A549 (cell line): ENCODE results near the gene TFB2M. TPM values are rescaled to one million over a fixed set of nuclear protein-coding genes. Genes with fewer than 3 reads are reported as not detected.

Experiments
- polyA plus RNA-seq, 4 experiments: library from polyadenylated mRNA; depleted of rRNA in 3 of 4; stranded (reverse); fragments of >200 nt; fragmentation: RNase III in 1 of 4; extraction: RNeasy Plus Mini Kit Qiagen cat#74134 plus additional on column Dnase treatment in 1 of 4; gene quantifications; 2 replicates in 3 of 4; 3 replicates in 1 of 4; pipeline ENCODE4 v1.2.3, GENCODE V29; 2011 to 2017
- small RNA-seq, 6 experiments: library from RNA; depleted of rRNA; stranded (forward); fragments of <200 nt; gene quantifications; one replicate each; pipeline ENCODE3, GENCODE V24; 2012

TFB2M gene
- polyA plus RNA-seq, 2 of the 4 experiments (the other 2 are of a cell fraction) = 27.7 to 59.9 TPM

Small RNA genes within 50 kb of the gene (small RNA-seq; reads per million reads assigned to genes)
- 0 reads per million in 6 experiments for gene AL356583.2

Other genes with a start within 250 kb of the TFB2M start
- 31.3 and 35.2 TPM in 2 replicates for gene SMYD3, start 59.0 kb downstream of the TFB2M start, polyA plus RNA-seq (2011; rRNA removed)
- 16.7 to 18.7 TPM (median 18.2 TPM) in 3 replicates for gene SMYD3, start 59.0 kb downstream of the TFB2M start, polyA plus RNA-seq (2017; fragmentation: RNase III; extraction: RNeasy Plus Mini Kit Qiagen cat#74134 plus additional on column Dnase treatment)
- 19.8 and 23.0 TPM in 2 replicates for gene CNST, start 195 bp upstream of the TFB2M start, polyA plus RNA-seq (2011; rRNA removed)
- 7.3 to 7.9 TPM (median 7.5 TPM) in 3 replicates for gene CNST, start 195 bp upstream of the TFB2M start, polyA plus RNA-seq (2017; fragmentation: RNase III; extraction: RNeasy Plus Mini Kit Qiagen cat#74134 plus additional on column Dnase treatment)
- gene SCCPDH, start 158.1 kb upstream of the TFB2M start, polyA plus RNA-seq (2011; rRNA removed) = 45.2 and 59.8 TPM in 2 replicates
- gene SCCPDH, start 158.1 kb upstream of the TFB2M start, polyA plus RNA-seq (2017; fragmentation: RNase III; extraction: RNeasy Plus Mini Kit Qiagen cat#74134 plus additional on column Dnase treatment) = 49.3 to 50.0 TPM (median 49.3 TPM) in 3 replicates